Measurements from ENCODE around the gene GLRX5.
"Not testable (repeated sequence)": the region's sequence is repeated elsewhere in the genome, so short reads cannot be mapped to it uniquely, and the experiment has no call there.

GLRX5 gene

GRCh38 chr14:95575840-95576473 lies 41.1 kb downstream of the GLRX5 start:
- no peak overlapping the region for H3K4me2 ChIP-seq
- no peak overlapping the region for H3K27ac ChIP-seq

GRCh38 chr14:95577067-95577800 lies 42.4 kb downstream of the GLRX5 start:
- Histone ChIP-seq H4K20me1 (ENCODE audit: insufficient read depth) (no peaks in the 10 kb centered on the region), H3K27ac (no peak overlapping the region), H3K36me3 (ENCODE audit: insufficient read depth) (no peaks in the 10 kb centered on the region), H3K4me1 (ENCODE audit: low read depth, poor library complexity, severe bottlenecking) (no peaks in the 10 kb centered on the region), H3K79me2 (ENCODE audit: insufficient read depth, low read depth) (no peaks in the 10 kb centered on the region), H3K27me3 (ENCODE audit: insufficient read depth, low read depth) (no peaks in the 10 kb centered on the region), H3K4me3 (IDR thresholded peaks at IDR 0.05; ENCODE audit: insufficient read depth, low read depth, low read length) (no peak overlapping the region), H2AFZ (ENCODE audit: low read depth) (no peak overlapping the region), H3K9ac (no peak overlapping the region), H3K4me2 (no peak overlapping the region)
- no peak for TF ChIP-seq CTCF (conservative IDR thresholded peaks at IDR 0.05; ENCODE audit: low read depth, low read length)

More at GRCh38 chr14:95575840-95576473, 41.1 kb downstream of the GLRX5 start:
- Histone ChIP-seq H3K36me3 (ENCODE audit: insufficient read depth) (no peaks in the 10 kb centered on the region), H3K4me1 (ENCODE audit: low read depth, poor library complexity, severe bottlenecking) (no peaks in the 10 kb centered on the region), H2AFZ (ENCODE audit: low read depth) (no peak overlapping the region), H3K4me3 (IDR thresholded peaks at IDR 0.05; ENCODE audit: insufficient read depth, low read depth, low read length) (no peak overlapping the region), H3K27me3 (ENCODE audit: insufficient read depth, low read depth) (no peaks in the 10 kb centered on the region), H3K79me2 (ENCODE audit: insufficient read depth, low read depth) (no peaks in the 10 kb centered on the region), H3K9ac (no peak overlapping the region), H4K20me1 (ENCODE audit: insufficient read depth) (no peaks in the 10 kb centered on the region)
- TF ChIP-seq CTCF (conservative IDR thresholded peaks at IDR 0.05; ENCODE audit: low read depth, low read length): no peak

- Histone ChIP-seq H3K36me3 (ENCODE audit: insufficient read depth) (no peaks in the 10 kb centered on the region), H3K27ac (no peak overlapping the region), H3K4me3 (IDR thresholded peaks at IDR 0.05; ENCODE audit: insufficient read depth, low read depth, low read length) (no peak overlapping the region), H3K4me1 (ENCODE audit: low read depth, poor library complexity, severe bottlenecking) (no peaks in the 10 kb centered on the region), H2AFZ (ENCODE audit: low read depth) (no peak overlapping the region), H3K79me2 (ENCODE audit: insufficient read depth, low read depth) (no peaks in the 10 kb centered on the region), H3K9ac (no peak overlapping the region), H3K27me3 (ENCODE audit: insufficient read depth, low read depth) (no peaks in the 10 kb centered on the region), H3K4me2 (no peak overlapping the region), H4K20me1 (ENCODE audit: insufficient read depth) (no peaks in the 10 kb centered on the region)
- TF ChIP-seq CTCF (conservative IDR thresholded peaks at IDR 0.05; ENCODE audit: low read depth, low read length): no peak
These were observed 43.0 kb downstream of the GLRX5 start for GRCh38 chr14:95577870-95578269.

- H3K9ac ChIP-seq; H3K79me2 ChIP-seq (ENCODE audit: insufficient read depth, low read depth); H2AFZ ChIP-seq (ENCODE audit: low read depth); H3K27me3 ChIP-seq (ENCODE audit: insufficient read depth, low read depth); H3K4me2 ChIP-seq; H3K4me1 ChIP-seq (ENCODE audit: low read depth, poor library complexity, severe bottlenecking); H3K4me3 ChIP-seq (IDR thresholded peaks at IDR 0.05; ENCODE audit: insufficient read depth, low read depth, low read length); H4K20me1 ChIP-seq (ENCODE audit: insufficient read depth); H3K36me3 ChIP-seq (ENCODE audit: insufficient read depth); H3K27ac ChIP-seq: not testable (repeated sequence)
These were observed 49.2 kb downstream of the GLRX5 start for GRCh38 chr14:95583836-95584617.
